HEK293 (cell line): ENCODE data around the gene PACRG.

Experiments
- CTCF ChIA-PET: fragments of 350-600 bp; formaldehyde crosslinking; extraction: SDS; loops from one replicate; lab custom pipeline; 2021; ENCODE audit warnings: antibody characterized with exemption; lab: Yijun Ruan, JAX
- POLR2A ChIA-PET: fragments of 300-600 bp; formaldehyde crosslinking; extraction: SDS; loops from one replicate; lab custom pipeline; 2020; ENCODE audit warnings: antibody characterized with exemption, inconsistent platforms; lab: Yijun Ruan, JAX
- H3K27ac ChIP-seq: fragments of 200-500 bp; sonication (Bioruptor generic); 2 replicates; pipeline ENCODE4 v1.5.1; 2014; ENCODE audit warnings: low read depth, low read length, control low read depth, inconsistent platforms; ENCODE audit errors: extremely low read depth
- H3K36me3 ChIP-seq, 2 experiments: fragments of 200-500 bp in 1 of 2; sonication (Bioruptor generic) in 1 of 2; 1 replicate in 1 of 2; 2 replicates in 1 of 2; pipeline ENCODE4 v1.5.1; 2014 to 2017; ENCODE audit warnings: inconsistent platforms in 2 of 2, low read length in 2 of 2; ENCODE audit not compliant: control insufficient read depth in 2 of 2, insufficient read depth in 1 of 2
- H3K4me1 ChIP-seq: fragments of 200-500 bp; sonication (Bioruptor generic); 2 replicates; pipeline ENCODE4 v1.5.1; 2014; ENCODE audit warnings: mild to moderate bottlenecking, low read length, inconsistent platforms; ENCODE audit not compliant: control insufficient read depth, insufficient read depth
- H3K4me3 ChIP-seq: 2 replicates; pipeline ENCODE4 v1.5.1; 2011; ENCODE audit warnings: low read depth, mild to moderate bottlenecking, control low read depth, low read length, moderate library complexity
- H3K9me3 ChIP-seq: fragments of 200-500 bp; sonication (Bioruptor generic); 2 replicates; pipeline ENCODE4 v1.5.1; 2014; ENCODE audit warnings: low read depth, low read length, inconsistent platforms; ENCODE audit not compliant: control insufficient read depth, insufficient read depth
- GLI2 ChIP-seq: fragments of 450-650 bp; formaldehyde crosslinking; IDR thresholded peaks from 2 replicates; pipeline ENCODE4; 2017; ENCODE audit warnings: missing biosample characterization, missing genetic modification characterization, low read depth, borderline replicate concordance
- HOXD13 ChIP-seq: sonication (generic); formaldehyde crosslinking; IDR thresholded peaks from 2 replicates; pipeline ENCODE4 v1.8.0; 2022; ENCODE audit warnings: missing genetic modification reagents, borderline replicate concordance
- IKZF3 ChIP-seq: fragments of 450-650 bp; IDR thresholded peaks from 2 replicates; pipeline ENCODE4 v1.5.0; 2018; ENCODE audit warnings: missing biosample characterization, mild to moderate bottlenecking, missing genetic modification characterization, moderate library complexity
- MEIS1 ChIP-seq: sonication (generic); formaldehyde crosslinking; IDR thresholded peaks from 2 replicates; pipeline ENCODE4 v1.8.1; 2022; ENCODE audit warnings: missing genetic modification reagents, mild to moderate bottlenecking, borderline replicate concordance
- SCRT2 ChIP-seq: fragments of 450-650 bp; formaldehyde crosslinking; IDR thresholded peaks from 2 replicates; pipeline ENCODE4 v1.5.1; 2016; ENCODE audit warnings: missing biosample characterization, missing genetic modification characterization
- ZBTB17 ChIP-seq: fragments of 450-650 bp; formaldehyde crosslinking; IDR thresholded peaks from 2 replicates; pipeline ENCODE4 v1.5.1; 2016; ENCODE audit warnings: missing biosample characterization, missing genetic modification characterization
- ZBTB6 ChIP-seq: fragments of 450-650 bp; formaldehyde crosslinking; IDR thresholded peaks from 2 replicates; pipeline ENCODE4 v1.5.1; 2017; ENCODE audit warnings: missing biosample characterization, missing genetic modification characterization
- ZFP3 ChIP-seq: fragments of 450-650 bp; formaldehyde crosslinking; IDR thresholded peaks from 2 replicates; pipeline ENCODE4 v1.5.1; 2016; ENCODE audit warnings: low read depth, missing biosample characterization, missing genetic modification characterization
- ZIC2 ChIP-seq: fragments of 450-650 bp; formaldehyde crosslinking; IDR thresholded peaks from 2 replicates; pipeline ENCODE4 v1.5.1; 2016; ENCODE audit warnings: missing biosample characterization, missing genetic modification characterization
- ZNF112 ChIP-seq: fragments of 450-650 bp; formaldehyde crosslinking; IDR thresholded peaks from 2 replicates; pipeline ENCODE4 v1.5.0; 2017; ENCODE audit warnings: missing biosample characterization, missing genetic modification characterization
- ZNF19 ChIP-seq: fragments of 450-650 bp; formaldehyde crosslinking; IDR thresholded peaks from 2 replicates; pipeline ENCODE4; 2016; ENCODE audit warnings: missing biosample characterization, missing genetic modification characterization, low read depth
- ZNF223 ChIP-seq: fragments of 450-650 bp; formaldehyde crosslinking; IDR thresholded peaks from 2 replicates; pipeline ENCODE4 v1.5.1; 2016; ENCODE audit warnings: missing biosample characterization, missing genetic modification characterization
- ZNF266 ChIP-seq: fragments of 450-650 bp; formaldehyde crosslinking; IDR thresholded peaks from 2 replicates; pipeline ENCODE4 v1.5.1; 2016; ENCODE audit warnings: missing biosample characterization, missing genetic modification characterization, low read depth
- ZNF350 ChIP-seq: fragments of 450-650 bp; formaldehyde crosslinking; IDR thresholded peaks from 2 replicates; pipeline ENCODE4 v1.5.0; 2017; ENCODE audit warnings: missing biosample characterization, mild to moderate bottlenecking, missing genetic modification characterization
- ZNF473 ChIP-seq: fragments of 450-650 bp; formaldehyde crosslinking; IDR thresholded peaks from 2 replicates; pipeline ENCODE4 v1.5.1; 2017; ENCODE audit warnings: missing biosample characterization, missing genetic modification characterization
- ZNF48 ChIP-seq: fragments of 450-650 bp; formaldehyde crosslinking; IDR thresholded peaks from 2 replicates; pipeline ENCODE4 v1.5.1; 2016; ENCODE audit warnings: missing biosample characterization, missing genetic modification characterization
- ZNF501 ChIP-seq: fragments of 450-650 bp; formaldehyde crosslinking; IDR thresholded peaks from 2 replicates; pipeline ENCODE4 v1.5.1; 2016; ENCODE audit warnings: missing biosample characterization, missing genetic modification characterization
- ZNF529 ChIP-seq: fragments of 450-650 bp; formaldehyde crosslinking; IDR thresholded peaks from 2 replicates; pipeline ENCODE4 v1.5.1; 2017; ENCODE audit warnings: missing genetic modification characterization, missing biosample characterization; ENCODE audit not compliant: insufficient replicate concordance
- ZNF555 ChIP-seq: fragments of 450-650 bp; formaldehyde crosslinking; conservative IDR thresholded peaks from 2 replicates; pipeline ENCODE4 v1.5.1; 2017; ENCODE audit warnings: missing biosample characterization, mild to moderate bottlenecking, missing genetic modification characterization, inconsistent platforms
- ZNF585B ChIP-seq: fragments of 450-650 bp; formaldehyde crosslinking; IDR thresholded peaks from 2 replicates; pipeline ENCODE4 v1.5.1; 2016; ENCODE audit warnings: missing biosample characterization, missing genetic modification characterization
- ZNF626 ChIP-seq: fragments of 450-650 bp; sonication (Bioruptor Pico); formaldehyde crosslinking; IDR thresholded peaks from 2 replicates; pipeline ENCODE4 v1.5.1; 2018; ENCODE audit warnings: missing biosample characterization, missing genetic modification characterization, inconsistent platforms
- ZNF677 ChIP-seq: fragments of 450-650 bp; IDR thresholded peaks from 2 replicates; pipeline ENCODE4 v1.5.0; 2018; ENCODE audit warnings: missing biosample characterization, mild to moderate bottlenecking, missing genetic modification characterization, moderate library complexity
- ZNF843 ChIP-seq: fragments of 450-650 bp; formaldehyde crosslinking; IDR thresholded peaks from 2 replicates; pipeline ENCODE4 v1.5.1; 2016; ENCODE audit warnings: missing biosample characterization, missing genetic modification characterization
- TF ChIP-seq, protein P1 (sequence below): fragments of 450-650 bp; formaldehyde crosslinking; IDR thresholded peaks from 2 replicates; pipeline ENCODE4 v1.5.1; 2017; ENCODE audit warnings: missing biosample characterization, missing genetic modification characterization
- TF ChIP-seq, protein P2 (sequence below): fragments of 450-650 bp; formaldehyde crosslinking; IDR thresholded peaks from 2 replicates; pipeline ENCODE4 v1.5.1; 2016; ENCODE audit warnings: missing biosample characterization, missing genetic modification characterization
- TF ChIP-seq, protein P3 (sequence below): fragments of 450-650 bp; formaldehyde crosslinking; IDR thresholded peaks from 2 replicates; pipeline ENCODE4 v1.5.1; 2017; ENCODE audit warnings: missing biosample characterization, missing genetic modification characterization

Gene PACRG

GRCh38 chr6:163327921-163328320, 600.1 kb downstream of the PACRG start (continued):
- TF ChIP-seq, protein P1, sequence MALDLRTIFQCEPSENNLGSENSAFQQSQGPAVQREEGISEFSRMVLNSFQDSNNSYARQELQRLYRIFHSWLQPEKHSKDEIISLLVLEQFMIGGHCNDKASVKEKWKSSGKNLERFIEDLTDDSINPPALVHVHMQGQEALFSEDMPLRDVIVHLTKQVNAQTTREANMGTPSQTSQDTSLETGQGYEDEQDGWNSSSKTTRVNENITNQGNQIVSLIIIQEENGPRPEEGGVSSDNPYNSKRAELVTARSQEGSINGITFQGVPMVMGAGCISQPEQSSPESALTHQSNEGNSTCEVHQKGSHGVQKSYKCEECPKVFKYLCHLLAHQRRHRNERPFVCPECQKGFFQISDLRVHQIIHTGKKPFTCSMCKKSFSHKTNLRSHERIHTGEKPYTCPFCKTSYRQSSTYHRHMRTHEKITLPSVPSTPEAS (tag by site-specific recombination) = no peak
- TF ChIP-seq ZNF266 (tag by site-specific recombination) (no peak), ZNF529 (tag by site-specific recombination) (no peak), ZBTB17 (tag by site-specific recombination) (no peak), ZNF350 (tag by site-specific recombination) (no peak), ZNF473 (tag by site-specific recombination) (no peak)

GRCh38 chr6:163328411-163328810, 600.6 kb downstream of the PACRG start:
- ChIA-PET POLR2A (no interaction called here), CTCF (interaction anchor here (0.6 kb wide), 1 partner anchor 9 kb away, joined by 3 read pairs; no protein-coding TSS in a partner anchor)
- Histone ChIP-seq H3K9me3 (no peaks in the 10 kb centered on the region), H3K4me1 (no peaks in the 10 kb centered on the region), H3K36me3 (no peaks in the 10 kb centered on the region), H3K27ac (no peak overlapping the region), H3K4me3 (no peak overlapping the region)
- TF ChIP-seq ZNF48 (tag by site-specific recombination) (no peak), MEIS1 (CRISPR knock-in tag) (no peak), ZNF501 (tag by site-specific recombination) (no peak), ZNF19 (tag by site-specific recombination) (no peak), GLI2 (tag by site-specific recombination) (no peak), ZNF585B (tag by site-specific recombination) (no peak), HOXD13 (CRISPR knock-in tag) (no peak), ZNF112 (tag by site-specific recombination) (no peak), ZNF843 (tag by site-specific recombination) (no peak), SCRT2 (no peak), ZNF555 (tag by site-specific recombination) (no peak)
- TF ChIP-seq, protein P2, sequence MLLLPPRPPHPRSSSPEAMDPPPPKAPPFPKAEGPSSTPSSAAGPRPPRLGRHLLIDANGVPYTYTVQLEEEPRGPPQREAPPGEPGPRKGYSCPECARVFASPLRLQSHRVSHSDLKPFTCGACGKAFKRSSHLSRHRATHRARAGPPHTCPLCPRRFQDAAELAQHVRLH (tag by site-specific recombination) = no peak

- Histone ChIP-seq H3K4me3 (no peak overlapping the region), H3K36me3 (no peaks in the 10 kb centered on the region), H3K27ac (no peak overlapping the region), H3K4me1 (no peaks in the 10 kb centered on the region), H3K9me3 (no peaks in the 10 kb centered on the region)
- TF ChIP-seq ZNF677 (no peak), ZIC2 (peak; percentile 98)
- ChIA-PET POLR2A (no interaction called here), CTCF (interaction anchor here (1.1 kb wide), 1 partner anchor 24 kb away, joined by 3 read pairs; no protein-coding TSS in a partner anchor)
These were observed 602.2 kb downstream of the PACRG start for GRCh38 chr6:163329991-163330390.

GRCh38 chr6:163331245-163331644, 603.5 kb downstream of the PACRG start:
- POLR2A ChIA-PET = no interaction called here
- no peaks in the 10 kb centered on the region for H3K9me3 ChIP-seq
- no peak overlapping the region for H3K27ac ChIP-seq
- H3K4me3 ChIP-seq = no peak overlapping the region
- no peaks in the 10 kb centered on the region for H3K4me1 ChIP-seq
- H3K36me3 ChIP-seq = no peaks in the 10 kb centered on the region
- CTCF ChIA-PET = interaction anchor here (0.6 to 0.7 kb wide), 2 partner anchors 15 to 23 kb away, joined by 3 read pairs; no protein-coding TSS in a partner anchor
- TF ChIP-seq IKZF3 (no peak), ZNF626 (tag by site-specific recombination) (no peak), ZBTB6 (no peak), ZFP3 (tag by site-specific recombination) (no peak), ZNF223 (tag by site-specific recombination) (no peak)
- TF ChIP-seq, protein P3, sequence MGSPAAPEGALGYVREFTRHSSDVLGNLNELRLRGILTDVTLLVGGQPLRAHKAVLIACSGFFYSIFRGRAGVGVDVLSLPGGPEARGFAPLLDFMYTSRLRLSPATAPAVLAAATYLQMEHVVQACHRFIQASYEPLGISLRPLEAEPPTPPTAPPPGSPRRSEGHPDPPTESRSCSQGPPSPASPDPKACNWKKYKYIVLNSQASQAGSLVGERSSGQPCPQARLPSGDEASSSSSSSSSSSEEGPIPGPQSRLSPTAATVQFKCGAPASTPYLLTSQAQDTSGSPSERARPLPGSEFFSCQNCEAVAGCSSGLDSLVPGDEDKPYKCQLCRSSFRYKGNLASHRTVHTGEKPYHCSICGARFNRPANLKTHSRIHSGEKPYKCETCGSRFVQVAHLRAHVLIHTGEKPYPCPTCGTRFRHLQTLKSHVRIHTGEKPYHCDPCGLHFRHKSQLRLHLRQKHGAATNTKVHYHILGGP (tag by site-specific recombination) = no peak
